K562 (cell line): ENCODE data around the gene ACTN4. TPM values are rescaled to one million over a fixed set of nuclear protein-coding genes. Genes with fewer than 3 reads are reported as not detected.
A peak's percentile ranks its signal among the peaks of the same experiment; 100 is the strongest.

Source experiments
- CCNT2 ChIP-seq: IDR thresholded peaks from 2 replicates; pipeline ENCODE4 v1.6.1; 2011; ENCODE audit warnings: borderline replicate concordance, low read depth, mild to moderate bottlenecking, moderate library complexity, mixed read lengths, low read length; ENCODE audit not compliant: insufficient read length; ENCODE audit errors: extremely low read depth
- MEIS2 ChIP-seq: fragments of 450-650 bp; IDR thresholded peaks from 2 replicates; pipeline ENCODE4 v1.6.1; 2014; ENCODE audit warnings: mild to moderate bottlenecking; ENCODE audit not compliant: partially characterized antibody
- MTA2 ChIP-seq: fragments of 450-650 bp; IDR thresholded peaks from 2 replicates; pipeline ENCODE4 v1.6.1; 2016; ENCODE audit warnings: low read depth
- SUPT5H ChIP-seq: fragments of 450-650 bp; IDR thresholded peaks from 2 replicates; pipeline ENCODE4 v1.6.1; 2016
- TARDBP ChIP-seq: fragments of 450-650 bp; IDR thresholded peaks from 2 replicates; pipeline ENCODE4 v1.6.1; 2016
- THRAP3 ChIP-seq: fragments of 450-650 bp; IDR thresholded peaks from 2 replicates; pipeline ENCODE4 v1.6.1; 2016; ENCODE audit warnings: mild to moderate bottlenecking, inconsistent platforms, borderline replicate concordance
- polyA plus RNA-seq, 8 experiments: library from polyadenylated mRNA; depleted of rRNA in 4 of 8; stranded (reverse) in 5 of 8; unstranded in 3 of 8; fragments of >200 nt; fragmentation: Nextera tagmentation in 2 of 8; fragmentation: Illumina TruSeq in 1 of 8; extraction: Ambion mirVana in 2 of 8; extraction: Trizol in 1 of 8; gene quantifications; 2 replicates each; pipeline versions ENCODE4 v1.2.1 to v1.2.3, GENCODE V29; 2011 to 2014; ENCODE audit warnings: inconsistent platforms in 1 of 8, missing spikeins in 1 of 8
- total RNA-seq, 7 experiments: library from RNA; depleted of rRNA in 6 of 7; stranded (reverse); fragments of >200 nt in 6 of 7; fragmentation: Illumina TruSeq in 2 of 7; extraction: Trizol in 2 of 7; gene quantifications; 2 replicates each; pipeline versions ENCODE4 v1.2.1 to v1.2.3, GENCODE V29; 2011 to 2021; ENCODE audit warnings: low replicate concordance in 1 of 7
- TF ChIP-seq, protein P1 (sequence below): IDR thresholded peaks from 3 replicates; pipeline ENCODE4 v1.6.1; 2011; ENCODE audit warnings: borderline replicate concordance, mild to moderate bottlenecking, moderate library complexity; ENCODE audit not compliant: insufficient read length; ENCODE audit errors: extremely low read depth
- TF ChIP-seq, protein P2 (sequence below): conservative IDR thresholded peaks from 2 replicates; pipeline ENCODE4 v1.6.1; 2011; ENCODE audit warnings: low read depth, mild to moderate bottlenecking, low read length; ENCODE audit not compliant: control insufficient read depth

ACTN4 gene
- total and polyA plus RNA-seq, 9 of the 15 experiments (the other 6 are each of a cell fraction or from before 2014, with no cell fraction given), result 3.1 to 385 (median 125) TPM

DNA sequence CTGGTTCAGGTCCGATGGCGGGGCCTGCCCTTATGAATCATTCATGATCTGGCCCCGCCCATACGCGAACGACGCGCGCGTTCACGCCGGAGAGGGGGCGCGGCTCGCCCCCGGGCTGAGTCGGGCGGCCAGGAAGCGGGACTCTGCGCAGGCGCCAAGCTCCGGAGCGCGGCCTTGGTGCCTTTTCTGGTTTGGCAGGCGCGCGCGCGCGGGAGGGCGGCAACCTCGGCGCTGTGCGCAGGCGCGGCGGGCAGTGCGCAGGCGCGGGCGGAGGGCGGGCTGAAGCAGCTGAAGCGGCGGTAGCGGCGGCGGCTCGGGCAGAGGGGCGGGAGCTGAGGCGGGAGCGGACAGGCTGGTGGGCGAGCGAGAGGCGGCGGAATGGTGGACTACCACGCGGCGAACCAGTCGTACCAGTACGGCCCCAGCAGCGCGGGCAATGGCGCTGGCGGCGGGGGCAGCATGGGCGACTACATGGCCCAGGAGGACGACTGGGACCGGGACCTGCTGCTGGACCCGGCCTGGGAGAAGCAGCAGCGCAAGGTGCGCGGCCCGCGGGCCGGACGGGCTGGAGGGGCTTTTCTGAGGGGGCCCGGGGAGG, at the start of gene ACTN4 (continued):
- TF ChIP-seq, protein P1, sequence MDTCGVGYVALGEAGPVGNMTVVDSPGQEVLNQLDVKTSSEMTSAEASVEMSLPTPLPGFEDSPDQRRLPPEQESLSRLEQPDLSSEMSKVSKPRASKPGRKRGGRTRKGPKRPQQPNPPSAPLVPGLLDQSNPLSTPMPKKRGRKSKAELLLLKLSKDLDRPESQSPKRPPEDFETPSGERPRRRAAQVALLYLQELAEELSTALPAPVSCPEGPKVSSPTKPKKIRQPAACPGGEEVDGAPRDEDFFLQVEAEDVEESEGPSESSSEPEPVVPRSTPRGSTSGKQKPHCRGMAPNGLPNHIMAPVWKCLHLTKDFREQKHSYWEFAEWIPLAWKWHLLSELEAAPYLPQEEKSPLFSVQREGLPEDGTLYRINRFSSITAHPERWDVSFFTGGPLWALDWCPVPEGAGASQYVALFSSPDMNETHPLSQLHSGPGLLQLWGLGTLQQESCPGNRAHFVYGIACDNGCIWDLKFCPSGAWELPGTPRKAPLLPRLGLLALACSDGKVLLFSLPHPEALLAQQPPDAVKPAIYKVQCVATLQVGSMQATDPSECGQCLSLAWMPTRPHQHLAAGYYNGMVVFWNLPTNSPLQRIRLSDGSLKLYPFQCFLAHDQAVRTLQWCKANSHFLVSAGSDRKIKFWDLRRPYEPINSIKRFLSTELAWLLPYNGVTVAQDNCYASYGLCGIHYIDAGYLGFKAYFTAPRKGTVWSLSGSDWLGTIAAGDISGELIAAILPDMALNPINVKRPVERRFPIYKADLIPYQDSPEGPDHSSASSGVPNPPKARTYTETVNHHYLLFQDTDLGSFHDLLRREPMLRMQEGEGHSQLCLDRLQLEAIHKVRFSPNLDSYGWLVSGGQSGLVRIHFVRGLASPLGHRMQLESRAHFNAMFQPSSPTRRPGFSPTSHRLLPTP, result no peak
- TF ChIP-seq SUPT5H (peak; percentile 95), MTA2 (no peak), THRAP3 (no peak), MEIS2 (peak; percentile 99), CCNT2 (peak; percentile 65), TARDBP (0 out of 2 replicates have a peak, but pooled peaks have one; percentile 40)
- TF ChIP-seq, protein P2, sequence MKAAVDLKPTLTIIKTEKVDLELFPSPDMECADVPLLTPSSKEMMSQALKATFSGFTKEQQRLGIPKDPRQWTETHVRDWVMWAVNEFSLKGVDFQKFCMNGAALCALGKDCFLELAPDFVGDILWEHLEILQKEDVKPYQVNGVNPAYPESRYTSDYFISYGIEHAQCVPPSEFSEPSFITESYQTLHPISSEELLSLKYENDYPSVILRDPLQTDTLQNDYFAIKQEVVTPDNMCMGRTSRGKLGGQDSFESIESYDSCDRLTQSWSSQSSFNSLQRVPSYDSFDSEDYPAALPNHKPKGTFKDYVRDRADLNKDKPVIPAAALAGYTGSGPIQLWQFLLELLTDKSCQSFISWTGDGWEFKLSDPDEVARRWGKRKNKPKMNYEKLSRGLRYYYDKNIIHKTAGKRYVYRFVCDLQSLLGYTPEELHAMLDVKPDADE, result peak; percentile 38; the same call in 1 of the 2 replicates
